KMS-11 (cell line): ENCODE results near the gene TBR1.

ENCODE experiments used
- H2AFZ ChIP-seq: fragments of 200-600 bp; sonication (generic); 2 replicates; pipeline ENCODE4 v1.6.1; 2016; ENCODE audit warnings: antibody characterized with exemption, mixed run types, low read depth
- H3K27ac ChIP-seq: fragments of 200-600 bp; sonication (generic); 2 replicates; pipeline ENCODE4 v1.6.1; 2016; ENCODE audit warnings: mild to moderate bottlenecking, mixed run types
- H3K27me3 ChIP-seq: fragments of 200-600 bp; sonication (generic); 2 replicates; pipeline ENCODE4 v1.6.1; 2017; ENCODE audit warnings: mild to moderate bottlenecking, low read depth, mixed run types, moderate library complexity; ENCODE audit not compliant: insufficient read depth
- H3K36me3 ChIP-seq: fragments of 200-600 bp; sonication (generic); 2 replicates; pipeline ENCODE4 v1.6.1; 2017; ENCODE audit warnings: mild to moderate bottlenecking, mixed run types; ENCODE audit not compliant: insufficient read depth
- H3K4me1 ChIP-seq: fragments of 200-600 bp; sonication (generic); 2 replicates; pipeline ENCODE4 v1.6.1; 2016; ENCODE audit warnings: mild to moderate bottlenecking, low read depth, mixed run types; ENCODE audit not compliant: poor library complexity, severe bottlenecking
- H3K4me2 ChIP-seq: fragments of 200-600 bp; sonication (generic); 2 replicates; pipeline ENCODE4 v1.7.0; 2016; ENCODE audit warnings: mild to moderate bottlenecking, mixed run types
- H3K4me3 ChIP-seq: fragments of 200-600 bp; sonication (generic); IDR thresholded peaks from 2 replicates; pipeline ENCODE4 v1.6.1; 2017; ENCODE audit warnings: low read depth, low read length, mixed read lengths; ENCODE audit not compliant: insufficient read depth
- H3K79me2 ChIP-seq: fragments of 200-600 bp; sonication (generic); 2 replicates; pipeline ENCODE4 v1.6.1; 2016; ENCODE audit warnings: low read depth, mixed run types; ENCODE audit not compliant: insufficient read depth
- H3K9ac ChIP-seq: fragments of 200-600 bp; sonication (generic); 2 replicates; pipeline ENCODE4 v1.6.1; 2016; ENCODE audit warnings: mild to moderate bottlenecking, mixed run types
- H4K20me1 ChIP-seq: fragments of 200-600 bp; sonication (generic); 2 replicates; pipeline ENCODE4 v1.6.1; 2016; ENCODE audit warnings: mild to moderate bottlenecking, mixed run types; ENCODE audit not compliant: insufficient read depth
- CTCF ChIP-seq: fragments of 200-600 bp; sonication (generic); conservative IDR thresholded peaks from 2 replicates; pipeline ENCODE4 v1.6.1; 2017; ENCODE audit warnings: low read depth, mild to moderate bottlenecking, antibody characterized with exemption, low read length, moderate library complexity, mixed read lengths

The TBR1 gene

DNA sequence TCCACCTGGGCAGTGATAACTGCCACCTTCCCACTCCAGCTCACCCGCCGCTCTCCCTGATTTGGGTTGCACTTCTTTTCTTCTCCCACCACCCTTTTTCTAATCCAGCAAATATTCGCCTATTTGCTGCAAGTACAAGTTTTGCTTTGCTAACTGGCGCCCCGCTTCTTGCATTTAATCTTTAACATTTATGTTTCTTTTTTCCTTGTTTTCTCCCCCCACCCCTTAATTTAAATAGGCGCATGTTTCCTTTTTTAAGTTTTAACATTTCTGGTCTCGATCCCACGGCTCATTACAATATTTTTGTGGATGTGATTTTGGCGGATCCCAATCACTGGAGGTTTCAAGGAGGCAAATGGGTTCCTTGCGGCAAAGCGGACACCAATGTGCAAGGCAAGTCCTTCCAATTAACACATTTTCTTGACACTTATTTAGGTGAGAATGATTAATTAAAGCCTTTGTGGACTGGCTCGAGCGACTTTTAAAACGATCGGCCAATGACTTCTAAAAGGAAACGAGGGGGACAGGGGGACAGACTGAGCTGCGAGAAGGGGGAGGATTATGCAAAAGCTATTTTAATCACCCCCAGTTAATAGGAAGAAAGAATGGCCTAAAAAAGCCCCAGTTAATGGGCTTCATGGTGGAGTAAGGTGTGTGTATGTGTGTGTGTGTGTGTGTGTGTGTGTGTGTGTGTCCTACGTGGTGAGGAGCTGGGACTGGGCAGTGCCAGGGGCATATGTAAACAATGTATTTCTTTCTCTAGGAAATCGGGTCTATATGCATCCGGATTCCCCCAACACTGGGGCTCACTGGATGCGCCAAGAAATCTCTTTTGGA, 1.6 kb downstream of the TBR1 start:
- peaks cover 1% of the 10 kb centered on the region for H3K4me1 ChIP-seq
- no peak for TF ChIP-seq CTCF

DNA sequence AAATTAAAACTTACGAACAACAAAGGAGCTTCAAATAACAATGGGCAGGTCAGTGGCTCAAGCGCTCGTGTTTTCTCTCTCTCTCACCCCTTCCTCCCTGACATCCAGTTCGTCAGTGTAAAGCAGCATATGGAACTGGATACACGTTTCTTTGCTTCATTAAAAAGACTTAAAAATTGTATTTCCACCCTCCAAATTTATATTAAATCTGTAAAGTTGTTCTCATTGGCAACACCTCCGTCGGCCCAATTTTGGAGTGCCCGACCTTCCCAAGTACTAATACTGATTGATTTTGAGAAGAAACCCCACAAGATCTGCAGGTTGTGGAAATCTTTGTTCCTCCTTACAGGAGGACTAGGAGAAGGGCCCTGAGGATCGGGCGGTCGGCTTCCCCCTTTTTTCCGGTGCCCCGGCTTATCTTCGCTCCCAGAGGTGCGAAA, 2.2 kb downstream of the TBR1 start:
- no peaks in the 10 kb centered on the region for H4K20me1 ChIP-seq
- no peaks in the 10 kb centered on the region for H3K36me3 ChIP-seq
- no peak overlapping the region for H3K4me3 ChIP-seq
- TF ChIP-seq CTCF: no peak
- no peak overlapping the region for H3K4me2 ChIP-seq
- no peaks in the 10 kb centered on the region for H3K27me3 ChIP-seq
- H2AFZ ChIP-seq: no peak overlapping the region
- H3K4me1 ChIP-seq: no peaks in the 10 kb centered on the region
- no peaks in the 10 kb centered on the region for H3K79me2 ChIP-seq
- no peak overlapping the region for H3K27ac ChIP-seq
- H3K9ac ChIP-seq: no peak overlapping the region

More for the DNA sequence above, 1.6 kb downstream of the TBR1 start:
- no peaks in the 10 kb centered on the region for H3K36me3 ChIP-seq
- H3K9ac ChIP-seq: no peak overlapping the region
- H2AFZ ChIP-seq: no peak overlapping the region
- H3K27me3 ChIP-seq: no peaks in the 10 kb centered on the region
- no peaks in the 10 kb centered on the region for H3K79me2 ChIP-seq
- no peak overlapping the region for H3K27ac ChIP-seq
- no peak overlapping the region for H3K4me3 ChIP-seq
- no peak overlapping the region for H3K4me2 ChIP-seq
- no peaks in the 10 kb centered on the region for H4K20me1 ChIP-seq

- Histone ChIP-seq H3K4me3 (no peak overlapping the region), H3K4me2 (no peak overlapping the region), H3K27me3 (no peaks in the 10 kb centered on the region), H3K9ac (no peak overlapping the region), H3K36me3 (no peaks in the 10 kb centered on the region), H3K27ac (no peak overlapping the region), H2AFZ (no peak overlapping the region), H3K79me2 (no peaks in the 10 kb centered on the region), H3K4me1 (no peaks in the 10 kb centered on the region), H4K20me1 (no peaks in the 10 kb centered on the region)
- TF ChIP-seq CTCF: no peak
Measured at GRCh38 chr2:161418715-161419637, 2.9 kb downstream of the TBR1 start.

DNA sequence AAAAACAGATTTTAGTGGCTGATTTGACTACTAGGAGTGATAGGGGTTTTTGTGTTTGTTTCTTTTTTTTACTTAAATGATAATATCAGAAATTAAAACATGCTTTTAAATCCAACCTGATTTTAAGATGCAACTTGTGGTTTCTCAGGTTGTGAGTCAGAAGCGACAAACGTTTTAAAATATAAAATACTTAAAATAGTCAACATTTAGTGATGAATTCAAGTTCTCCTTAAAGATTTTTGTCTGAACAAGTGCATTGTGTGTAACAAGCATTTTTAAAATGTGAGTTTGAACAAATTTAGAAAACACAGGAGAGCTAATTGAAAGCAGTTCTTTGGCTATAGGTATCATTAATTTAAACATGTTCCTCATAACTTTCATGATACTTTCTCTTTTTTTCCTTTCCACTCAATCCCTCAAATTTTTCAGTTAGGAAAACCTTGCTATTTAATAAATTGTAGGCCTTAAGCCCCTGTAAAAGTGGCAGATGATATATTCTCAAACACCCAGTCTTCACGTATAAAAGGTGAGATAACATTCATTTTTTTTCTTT, 3.6 kb downstream of the TBR1 start:
- no peak overlapping the region for H3K4me2 ChIP-seq
- no peak overlapping the region for H3K4me3 ChIP-seq
- no peaks in the 10 kb centered on the region for H3K79me2 ChIP-seq
- H4K20me1 ChIP-seq: no peaks in the 10 kb centered on the region
- H3K9ac ChIP-seq: no peak overlapping the region
- no peak overlapping the region for H3K27ac ChIP-seq
- H3K36me3 ChIP-seq: no peaks in the 10 kb centered on the region
- H2AFZ ChIP-seq: no peak overlapping the region
- no peaks in the 10 kb centered on the region for H3K27me3 ChIP-seq
- no peaks in the 10 kb centered on the region for H3K4me1 ChIP-seq
- TF ChIP-seq CTCF: no peak
